HepG2 (cell line): ENCODE measurements around the gene BOLL. TPM values are rescaled to one million over a fixed set of nuclear protein-coding genes. Genes with fewer than 3 reads are reported as not detected.

Source experiments
- AKNA ChIP-seq: sonication (generic); formaldehyde crosslinking; IDR thresholded peaks from 2 replicates; pipeline ENCODE4 v1.4.0; 2020; ENCODE audit warnings: missing genetic modification reagents, borderline replicate concordance
- ARNT2 ChIP-seq: sonication (generic); formaldehyde crosslinking; IDR thresholded peaks from 2 replicates; pipeline ENCODE4 v1.8.0; 2022; ENCODE audit warnings: mild to moderate bottlenecking, low read depth, missing genetic modification reagents, moderate library complexity
- E2F1 ChIP-seq: sonication (generic); formaldehyde crosslinking; IDR thresholded peaks from 2 replicates; pipeline ENCODE4 v1.5.0; 2020; ENCODE audit warnings: missing genetic modification reagents
- GMEB2 ChIP-seq: IDR thresholded peaks from 2 replicates; pipeline ENCODE4 v1.6.1; 2016; ENCODE audit warnings: missing biosample characterization, missing genetic modification reagents, low read depth
- HNRNPUL1 ChIP-seq: fragments of 200-400 bp; formaldehyde crosslinking; IDR thresholded peaks from 2 replicates; pipeline ENCODE4 v1.6.1; 2017; ENCODE audit warnings: low read depth, mild to moderate bottlenecking, low read length, moderate library complexity
- KDM1A ChIP-seq: IDR thresholded peaks from 2 replicates; pipeline ENCODE4 v1.6.1; 2016; ENCODE audit warnings: missing compliant biosample characterization
- MEIS1 ChIP-seq: sonication (generic); formaldehyde crosslinking; IDR thresholded peaks from 2 replicates; pipeline ENCODE4 v1.9.0; 2021; ENCODE audit warnings: mild to moderate bottlenecking, missing genetic modification reagents, moderate library complexity, borderline replicate concordance
- MTF1 ChIP-seq: sonication (generic); formaldehyde crosslinking; IDR thresholded peaks from 2 replicates; pipeline ENCODE4 v1.5.0; 2020; ENCODE audit warnings: missing genetic modification reagents
- NFE2 ChIP-seq: sonication (generic); formaldehyde crosslinking; IDR thresholded peaks from 2 replicates; pipeline ENCODE4 v1.4.0; 2020; ENCODE audit warnings: missing genetic modification reagents
- NR3C1 ChIP-seq: sonication (generic); formaldehyde crosslinking; IDR thresholded peaks from 2 replicates; pipeline ENCODE4 v1.4.0; 2020; ENCODE audit warnings: missing genetic modification reagents
- PHB2 ChIP-seq: fragments of 450-650 bp; IDR thresholded peaks from 2 replicates; pipeline ENCODE4 v1.6.1; 2018; ENCODE audit not compliant: partially characterized antibody
- RNF2 ChIP-seq: fragments of 450-650 bp; conservative IDR thresholded peaks from 2 replicates; pipeline ENCODE4 v1.6.1; 2016; ENCODE audit warnings: low read depth
- SMAD1 ChIP-seq: sonication (generic); formaldehyde crosslinking; IDR thresholded peaks from 2 replicates; pipeline ENCODE4 v1.4.0; 2020; ENCODE audit warnings: missing genetic modification reagents, low read depth, mild to moderate bottlenecking, borderline replicate concordance
- TCF7L2 ChIP-seq: IDR thresholded peaks from 2 replicates; pipeline ENCODE4 v1.6.1; 2011; ENCODE audit warnings: mild to moderate bottlenecking, low read depth, low read length, moderate library complexity
- ZFP36 ChIP-seq: fragments of 150-350 bp; IDR thresholded peaks from 2 replicates; pipeline ENCODE4 v1.6.1; 2018; ENCODE audit warnings: borderline replicate concordance, low read length, low read depth; ENCODE audit not compliant: partially characterized antibody
- ZIK1 ChIP-seq: sonication (generic); formaldehyde crosslinking; IDR thresholded peaks from 2 replicates; pipeline ENCODE4 v1.5.0; 2020; ENCODE audit warnings: mild to moderate bottlenecking, low read depth, missing genetic modification reagents, borderline replicate concordance
- ZNF256 ChIP-seq: sonication (generic); formaldehyde crosslinking; conservative IDR thresholded peaks from 2 replicates; pipeline ENCODE4 v1.4.0; 2020; ENCODE audit warnings: missing genetic modification reagents
- ZNF746 ChIP-seq: sonication (generic); formaldehyde crosslinking; IDR thresholded peaks from 2 replicates; pipeline ENCODE4 v1.8.0; 2022; ENCODE audit warnings: mild to moderate bottlenecking, missing genetic modification reagents
- ZNF772 ChIP-seq: sonication (generic); formaldehyde crosslinking; IDR thresholded peaks from 2 replicates; pipeline ENCODE4 v1.5.0; 2020; ENCODE audit warnings: mild to moderate bottlenecking, missing genetic modification reagents
- ZUFSP ChIP-seq: sonication (generic); formaldehyde crosslinking; IDR thresholded peaks from 2 replicates; pipeline ENCODE4 v1.9.0; 2021; ENCODE audit warnings: missing genetic modification reagents, mild to moderate bottlenecking, borderline replicate concordance
- polyA plus RNA-seq, 8 experiments: library from polyadenylated mRNA; depleted of rRNA in 3 of 8; stranded (reverse) in 7 of 8; unstranded in 1 of 8; fragments of >200 nt; fragmentation: Illumina TruSeq in 4 of 8; extraction: Trizol in 4 of 8; gene quantifications; 2 replicates each; pipeline versions ENCODE4 v1.2.1 to v1.2.3, GENCODE V29; 2011 to 2016; ENCODE audit warnings: low read depth in 4 of 8, missing spikeins in 1 of 8, mixed read lengths in 1 of 8; ENCODE audit not compliant: insufficient read depth in 1 of 8
- total RNA-seq, 5 experiments: library from RNA; depleted of rRNA; stranded (reverse); fragments of >200 nt; fragmentation: Illumina TruSeq; extraction: Trizol; gene quantifications; 2 replicates each; pipeline ENCODE4 v1.2.3, GENCODE V29; 2016; ENCODE audit warnings: low read depth in 1 of 5

BOLL gene
- total and polyA plus RNA-seq, 2 of the 13 experiments (the other 11 are each of a cell fraction or from before 2014, with no cell fraction given), result not detected

- TF ChIP-seq TCF7L2, result no peak
- TF ChIP-seq ZUFSP (CRISPR knock-in tag), result no peak
- no peak for TF ChIP-seq NFE2 (CRISPR knock-in tag)
- no peak for TF ChIP-seq NR3C1 (CRISPR knock-in tag)
- TF ChIP-seq ZNF256 (CRISPR knock-in tag), result no peak
- TF ChIP-seq AKNA, result no peak
- TF ChIP-seq MEIS1 (CRISPR knock-in tag), result peak; percentile 62; the same call in 1 of the 2 replicates
- TF ChIP-seq ZNF772 (CRISPR knock-in tag), result peak; percentile 54; the same call in 1 of the 2 replicates
- peak; percentile 57; the same call in 1 of the 2 replicates for TF ChIP-seq GMEB2 (CRISPR knock-in tag)
- TF ChIP-seq PHB2, result no peak
- peak; percentile 46; the same call in 1 of the 2 replicates for TF ChIP-seq E2F1
- TF ChIP-seq HNRNPUL1, result no peak
- peak; percentile 96 for TF ChIP-seq ARNT2 (CRISPR knock-in tag)
- peak; percentile 94 for TF ChIP-seq SMAD1
- no peak for TF ChIP-seq KDM1A (CRISPR knock-in tag)
- no peak for TF ChIP-seq ZFP36
- TF ChIP-seq ZIK1 (CRISPR knock-in tag), result peak; percentile 62; the same call in 1 of the 2 replicates
- no peak for TF ChIP-seq MTF1 (CRISPR knock-in tag)
- TF ChIP-seq ZNF746 (CRISPR knock-in tag), result 0 out of 2 replicates have a peak, but pooled peaks have one; percentile 34
- peak; percentile 90 for TF ChIP-seq RNF2
Measured at GRCh38 chr2:197705121-197705911, 79.8 kb downstream of the BOLL start, which contains the start of gene MARS2 (continued).
